ENCODE results near the gene DPYSL3.

Gene DPYSL3

GRCh38 chr5:147348046-147348445 lies 161.8 kb downstream of the DPYSL3 start:
- no peak overlapping the region for H3K4me3 ChIP-seq (ENCODE audit: low read depth, low read length)
- H4K8ac ChIP-seq (ENCODE audit: low read depth, low read length), result no peak overlapping the region
- H3K27ac ChIP-seq (ENCODE audit: low read depth, low read length), result no peak overlapping the region
- no peak overlapping the region for H3K18ac ChIP-seq (ENCODE audit: low read length)
- H3K4me1 ChIP-seq (ENCODE audit: control insufficient read depth in 1 of 2, insufficient read depth in 2 of 2, low read length in 2 of 2), result no peaks in the 10 kb centered on the region
- H3K14ac ChIP-seq (ENCODE audit: low read length), result no peak overlapping the region
- H3K9me3 ChIP-seq (ENCODE audit: insufficient read depth, low read depth, low read length), result no peaks in the 10 kb centered on the region
- H2BK5ac ChIP-seq (ENCODE audit: low read depth, low read length, poor library complexity), result no peak overlapping the region
- no peak overlapping the region for H3K9ac ChIP-seq (ENCODE audit: low read length)
- H3K79me2 ChIP-seq (ENCODE audit: control insufficient read depth, insufficient read depth, low read length, poor library complexity), result no peaks in the 10 kb centered on the region
- no peak overlapping the region for H3K23ac ChIP-seq (ENCODE audit: low read length)
- H3K27me3 ChIP-seq (ENCODE audit: insufficient read depth, low read length), result no peaks in the 10 kb centered on the region
- H4K91ac ChIP-seq (ENCODE audit: low read depth, low read length), result no peak overlapping the region
- no peak overlapping the region for H3K4me2 ChIP-seq (ENCODE audit: low read length)
- H3K36me3 ChIP-seq (ENCODE audit: control insufficient read depth in 1 of 2, insufficient read depth in 2 of 2, low read length in 2 of 2), result no peaks in the 10 kb centered on the region
- no peak overlapping the region for H4K12ac ChIP-seq (ENCODE audit: low read depth, low read length)
- H2AFZ ChIP-seq (ENCODE audit: insufficient read depth, low read length, poor library complexity), result no peak overlapping the region
- no peak overlapping the region for H3K4ac ChIP-seq (ENCODE audit: low read depth, low read length)
- DNase-seq, result peak in 1 of 2 donors; percentile 47
- H2BK12ac ChIP-seq (ENCODE audit: low read length), result no peak overlapping the region
- H2BK120ac ChIP-seq (ENCODE audit: insufficient read depth, low read length, poor library complexity), result no peak overlapping the region
- H2AK5ac ChIP-seq (ENCODE audit: low read length), result no peak overlapping the region
- WGBS (ENCODE audit: extremely low coverage, insufficient coverage, insufficient read length), result no CpG with 5 or more reads among the region's 2 CpGs
- H3K79me1 ChIP-seq (ENCODE audit: low read length), result no peaks in the 10 kb centered on the region

GRCh38 chr5:147346006-147346561 lies 163.8 kb downstream of the DPYSL3 start:
- H4K91ac ChIP-seq (ENCODE audit: low read depth, low read length), result no peak overlapping the region
- no peak overlapping the region for H2AFZ ChIP-seq (ENCODE audit: insufficient read depth, low read length, poor library complexity)
- no peak overlapping the region for H3K23ac ChIP-seq (ENCODE audit: low read length)
- H3K27me3 ChIP-seq (ENCODE audit: insufficient read depth, low read length), result no peaks in the 10 kb centered on the region
- H3K14ac ChIP-seq (ENCODE audit: low read length), result no peak overlapping the region
- no peak overlapping the region for H3K9ac ChIP-seq (ENCODE audit: low read length)
- H2AK5ac ChIP-seq (ENCODE audit: low read length), result no peak overlapping the region
- no peak overlapping the region for H2BK5ac ChIP-seq (ENCODE audit: low read depth, low read length, poor library complexity)
- no CpG with 5 or more reads among the region's 5 CpGs for WGBS (ENCODE audit: extremely low coverage, insufficient coverage, insufficient read length)
- no peaks in the 10 kb centered on the region for H3K79me1 ChIP-seq (ENCODE audit: low read length)
- H3K27ac ChIP-seq (ENCODE audit: low read depth, low read length), result no peak overlapping the region
- no peak overlapping the region for H3K18ac ChIP-seq (ENCODE audit: low read length)
- H4K8ac ChIP-seq (ENCODE audit: low read depth, low read length), result no peak overlapping the region
- H2BK12ac ChIP-seq (ENCODE audit: low read length), result no peak overlapping the region
- H4K12ac ChIP-seq (ENCODE audit: low read depth, low read length), result no peak overlapping the region
- no peaks in the 10 kb centered on the region for H3K79me2 ChIP-seq (ENCODE audit: control insufficient read depth, insufficient read depth, low read length, poor library complexity)
- no peak for DNase-seq
- H2BK120ac ChIP-seq (ENCODE audit: insufficient read depth, low read length, poor library complexity), result no peak overlapping the region
- H3K36me3 ChIP-seq (ENCODE audit: control insufficient read depth in 1 of 2, insufficient read depth in 2 of 2, low read length in 2 of 2), result no peaks in the 10 kb centered on the region
- no peak overlapping the region for H3K4me2 ChIP-seq (ENCODE audit: low read length)
- H3K4me3 ChIP-seq (ENCODE audit: low read depth, low read length), result no peak overlapping the region
- H3K9me3 ChIP-seq (ENCODE audit: insufficient read depth, low read depth, low read length), result no peaks in the 10 kb centered on the region
- H3K4ac ChIP-seq (ENCODE audit: low read depth, low read length), result no peak overlapping the region
- no peaks in the 10 kb centered on the region for H3K4me1 ChIP-seq (ENCODE audit: control insufficient read depth in 1 of 2, insufficient read depth in 2 of 2, low read length in 2 of 2)

- H2BK120ac ChIP-seq (ENCODE audit: insufficient read depth, low read length, poor library complexity), result no peak overlapping the region
- H3K9ac ChIP-seq (ENCODE audit: low read length), result no peak overlapping the region
- no peak overlapping the region for H4K91ac ChIP-seq (ENCODE audit: low read depth, low read length)
- no peak overlapping the region for H2AFZ ChIP-seq (ENCODE audit: insufficient read depth, low read length, poor library complexity)
- H3K79me2 ChIP-seq (ENCODE audit: control insufficient read depth, insufficient read depth, low read length, poor library complexity), result no peaks in the 10 kb centered on the region
- DNase-seq, result no peak
- H2AK5ac ChIP-seq (ENCODE audit: low read length), result no peak overlapping the region
- H2BK12ac ChIP-seq (ENCODE audit: low read length), result no peak overlapping the region
- H4K12ac ChIP-seq (ENCODE audit: low read depth, low read length), result no peak overlapping the region
- no peak overlapping the region for H3K18ac ChIP-seq (ENCODE audit: low read length)
- H3K4me2 ChIP-seq (ENCODE audit: low read length), result no peak overlapping the region
- WGBS (ENCODE audit: extremely low coverage, insufficient coverage, insufficient read length), result no CpG with 5 or more reads among the region's 1 CpG
- no peak overlapping the region for H3K23ac ChIP-seq (ENCODE audit: low read length)
- H3K36me3 ChIP-seq (ENCODE audit: control insufficient read depth in 1 of 2, insufficient read depth in 2 of 2, low read length in 2 of 2), result no peaks in the 10 kb centered on the region
- no peaks in the 10 kb centered on the region for H3K79me1 ChIP-seq (ENCODE audit: low read length)
- no peak overlapping the region for H2BK5ac ChIP-seq (ENCODE audit: low read depth, low read length, poor library complexity)
- H3K27me3 ChIP-seq (ENCODE audit: insufficient read depth, low read length), result no peaks in the 10 kb centered on the region
- H3K9me3 ChIP-seq (ENCODE audit: insufficient read depth, low read depth, low read length), result no peaks in the 10 kb centered on the region
- H3K27ac ChIP-seq (ENCODE audit: low read depth, low read length), result no peak overlapping the region
- no peak overlapping the region for H4K8ac ChIP-seq (ENCODE audit: low read depth, low read length)
- H3K4ac ChIP-seq (ENCODE audit: low read depth, low read length), result no peak overlapping the region
- no peaks in the 10 kb centered on the region for H3K4me1 ChIP-seq (ENCODE audit: control insufficient read depth in 1 of 2, insufficient read depth in 2 of 2, low read length in 2 of 2)
- no peak overlapping the region for H3K4me3 ChIP-seq (ENCODE audit: low read depth, low read length)
- H3K14ac ChIP-seq (ENCODE audit: low read length), result no peak overlapping the region
These were observed 165.0 kb downstream of the DPYSL3 start for GRCh38 chr5:147344861-147345260.

- no peak overlapping the region for H4K91ac ChIP-seq (ENCODE audit: low read depth, low read length)
- no peaks in the 10 kb centered on the region for H3K27me3 ChIP-seq (ENCODE audit: insufficient read depth, low read length)
- H2AK5ac ChIP-seq (ENCODE audit: low read length), result no peak overlapping the region
- no peak overlapping the region for H3K27ac ChIP-seq (ENCODE audit: low read depth, low read length)
- H3K14ac ChIP-seq (ENCODE audit: low read length), result no peak overlapping the region
- no peak overlapping the region for H3K4me3 ChIP-seq (ENCODE audit: low read depth, low read length)
- H2BK12ac ChIP-seq (ENCODE audit: low read length), result no peak overlapping the region
- H3K79me2 ChIP-seq (ENCODE audit: control insufficient read depth, insufficient read depth, low read length, poor library complexity), result no peaks in the 10 kb centered on the region
- no peaks in the 10 kb centered on the region for H3K4me1 ChIP-seq (ENCODE audit: control insufficient read depth in 1 of 2, insufficient read depth in 2 of 2, low read length in 2 of 2)
- H2AFZ ChIP-seq (ENCODE audit: insufficient read depth, low read length, poor library complexity), result no peak overlapping the region
- H3K79me1 ChIP-seq (ENCODE audit: low read length), result no peaks in the 10 kb centered on the region
- H3K18ac ChIP-seq (ENCODE audit: low read length), result no peak overlapping the region
- H3K9ac ChIP-seq (ENCODE audit: low read length), result no peak overlapping the region
- H2BK120ac ChIP-seq (ENCODE audit: insufficient read depth, low read length, poor library complexity), result no peak overlapping the region
- H2BK5ac ChIP-seq (ENCODE audit: low read depth, low read length, poor library complexity), result no peak overlapping the region
- no peak overlapping the region for H4K8ac ChIP-seq (ENCODE audit: low read depth, low read length)
- no peak for DNase-seq
- no peaks in the 10 kb centered on the region for H3K36me3 ChIP-seq (ENCODE audit: control insufficient read depth in 1 of 2, insufficient read depth in 2 of 2, low read length in 2 of 2)
- H4K12ac ChIP-seq (ENCODE audit: low read depth, low read length), result no peak overlapping the region
- no peak overlapping the region for H3K4me2 ChIP-seq (ENCODE audit: low read length)
- no peaks in the 10 kb centered on the region for H3K9me3 ChIP-seq (ENCODE audit: insufficient read depth, low read depth, low read length)
- H3K23ac ChIP-seq (ENCODE audit: low read length), result no peak overlapping the region
- H3K4ac ChIP-seq (ENCODE audit: low read depth, low read length), result no peak overlapping the region
These were observed 168.5 kb downstream of the DPYSL3 start for GRCh38 chr5:147341345-147341744.

All from trophoblast cell (in vitro differentiated cells and primary cell).